GM04504 (cell line): ENCODE results near the gene CASTOR1.
A peak's percentile ranks its signal among the peaks of the same experiment; 100 is the strongest.

Source experiments
- DNase-seq: peaks from one replicate; pipeline ENCODE4 v3.0.0-alpha.2; 2012; ENCODE audit warnings: low read depth

The CASTOR1 gene

DNA sequence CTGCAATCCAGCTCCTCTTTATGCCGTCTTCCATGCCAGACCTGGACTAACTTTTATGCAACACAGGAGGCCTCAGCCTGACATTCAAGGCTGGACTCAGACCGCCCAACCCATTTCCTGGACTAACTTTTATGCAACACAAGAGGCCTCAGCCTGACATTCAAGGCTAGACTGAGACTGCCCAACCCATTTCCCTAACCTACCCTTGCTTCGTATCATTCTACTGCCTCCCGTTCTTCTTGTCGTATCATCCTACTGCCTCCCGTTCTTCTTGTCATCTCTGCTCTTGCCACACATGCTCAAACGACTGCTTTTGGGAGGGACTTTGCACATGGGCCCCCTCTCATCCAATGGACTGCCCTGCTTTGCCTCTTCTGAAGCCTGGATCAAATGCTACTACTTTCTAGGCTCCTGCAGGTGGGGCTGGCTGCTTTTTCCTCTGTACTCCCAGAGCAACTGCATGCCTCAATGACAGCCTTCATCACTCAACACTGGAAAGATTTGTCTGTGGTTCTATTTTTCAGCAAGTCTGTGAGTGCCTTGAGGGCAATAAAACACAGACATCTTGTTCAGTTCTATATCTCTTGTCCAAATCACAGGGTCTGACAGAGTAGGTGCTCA is 29.6 kb upstream of the CASTOR1 start:
- DNase-seq: no peak

DNA sequence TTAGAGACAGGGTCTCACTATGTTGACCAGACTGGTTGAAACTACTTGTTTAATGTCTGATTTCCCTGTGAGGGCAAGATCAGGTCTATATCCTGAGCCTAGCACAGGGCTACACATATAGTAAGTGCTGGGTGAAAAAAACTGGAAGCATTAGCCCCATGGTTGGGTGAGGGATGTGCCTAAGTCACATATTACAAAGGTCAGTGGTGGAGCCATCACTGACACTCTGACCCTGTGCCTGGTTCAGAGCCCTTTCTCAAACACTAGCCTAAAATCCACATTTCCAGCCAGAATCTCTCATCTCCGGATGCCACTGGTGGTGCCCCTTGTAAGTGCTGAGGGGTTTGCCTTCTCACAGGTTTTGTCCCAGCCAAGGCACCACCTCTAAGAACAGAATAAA is 28.5 kb upstream of the CASTOR1 start:
- no peak for DNase-seq

DNA sequence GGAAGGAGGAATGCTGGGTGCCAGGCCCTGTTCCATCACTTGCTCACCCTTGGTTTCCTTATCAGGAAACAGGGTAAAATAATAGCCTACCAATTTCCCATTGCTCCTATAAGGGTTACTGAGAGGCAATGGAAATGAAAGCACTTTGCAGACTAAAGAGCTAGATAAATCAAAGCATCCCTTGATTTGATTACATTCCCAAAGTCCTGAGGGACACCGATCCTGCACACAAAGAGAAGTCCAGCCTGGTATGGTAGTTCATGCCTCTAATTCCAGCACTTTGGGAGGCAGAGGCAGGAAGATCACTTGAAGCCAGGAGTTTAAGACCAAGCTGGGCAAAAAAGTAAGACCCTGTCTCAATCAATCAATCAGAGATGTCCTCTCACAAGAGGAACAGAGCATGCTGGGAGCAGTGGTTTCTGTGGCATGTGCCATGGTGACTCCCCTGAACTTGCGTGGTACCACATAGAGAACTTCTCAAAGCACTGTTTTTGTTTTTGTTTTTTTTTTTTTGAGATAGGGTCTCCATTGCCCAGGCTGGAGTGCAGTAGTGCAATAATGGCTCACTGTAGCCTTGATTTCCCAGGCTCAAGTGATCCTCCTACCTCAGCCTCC is 26.8 kb upstream of the CASTOR1 start:
- DNase-seq: no peak

DNA sequence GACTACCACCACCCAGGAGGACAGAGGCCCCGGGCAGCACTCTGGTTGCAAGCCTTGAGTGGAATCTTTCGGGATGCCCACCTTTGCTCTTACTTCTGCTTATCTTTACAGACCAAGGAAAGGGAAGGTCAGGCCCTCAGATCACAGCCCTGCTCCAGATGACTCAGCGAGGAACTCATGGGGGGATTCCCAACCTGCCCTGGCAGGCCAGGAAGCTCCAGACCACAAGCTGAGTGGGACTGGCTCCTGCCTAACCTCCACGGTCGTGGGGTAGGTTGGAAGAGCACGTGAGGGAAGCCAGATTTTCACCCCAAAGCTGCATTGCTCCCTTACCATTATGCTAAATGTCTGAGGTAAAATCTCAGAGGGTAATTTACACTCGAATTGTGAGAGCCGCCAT is 25.6 kb upstream of the CASTOR1 start:
- DNase-seq: no peak

DNA sequence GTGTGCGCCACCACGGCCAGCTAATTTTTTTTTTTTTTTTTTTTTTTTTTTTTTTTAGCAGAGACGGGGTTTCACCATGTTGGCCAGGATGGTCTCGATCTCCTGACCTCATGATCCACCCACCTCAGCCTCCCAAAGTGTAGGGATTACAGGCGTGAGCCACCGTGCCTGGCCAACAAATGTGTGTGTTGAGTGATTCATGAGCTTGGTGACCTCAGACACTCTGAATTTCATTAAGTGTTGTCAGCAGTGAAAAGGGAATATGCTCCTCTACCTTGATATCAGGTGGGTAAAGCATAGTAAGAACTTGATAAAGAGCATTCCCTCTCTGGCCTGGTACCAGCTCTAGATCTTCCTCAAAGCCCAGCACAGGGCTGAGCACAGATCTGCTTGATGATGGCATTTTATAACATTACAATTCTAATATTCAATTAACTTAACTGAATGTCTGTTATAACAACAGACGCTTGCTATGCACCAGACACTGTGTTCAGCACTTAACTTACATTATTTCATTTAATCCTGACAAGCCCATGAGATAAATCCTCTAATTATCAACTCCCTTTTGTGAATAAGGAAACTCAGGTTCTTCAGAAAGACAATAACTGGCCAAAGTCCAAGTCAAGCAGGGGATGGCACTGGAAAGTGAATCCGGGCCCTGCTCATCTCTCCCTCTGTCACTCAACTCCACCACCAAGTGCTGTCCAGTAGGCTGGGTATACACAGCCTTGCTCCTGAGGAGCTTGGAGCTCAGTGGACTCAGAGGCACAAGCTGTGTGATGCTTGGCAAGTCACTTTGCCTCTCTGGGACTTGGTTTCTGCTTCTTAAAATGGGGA is 24.4 kb upstream of the CASTOR1 start:
- DNase-seq: no peak

DNA sequence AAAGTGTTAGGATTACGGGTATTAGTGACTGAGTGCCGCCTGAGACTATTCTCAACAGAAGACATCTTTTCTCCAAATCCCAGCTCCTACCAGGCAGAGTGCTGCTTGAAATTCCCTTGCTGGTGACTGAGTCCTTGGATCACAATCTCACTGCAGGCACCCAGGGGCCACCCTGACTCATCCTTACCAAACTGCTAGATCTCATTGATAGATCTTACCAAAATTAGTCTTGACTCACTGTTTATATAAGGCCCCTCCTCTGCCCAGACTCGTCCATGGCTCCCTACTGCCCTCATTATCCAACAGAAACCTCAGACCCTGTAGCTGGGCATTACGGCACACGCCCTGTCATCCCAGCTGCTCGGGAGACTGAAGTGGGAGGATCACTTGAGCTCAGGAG is 22.7 kb upstream of the CASTOR1 start:
- DNase-seq: no peak

DNA sequence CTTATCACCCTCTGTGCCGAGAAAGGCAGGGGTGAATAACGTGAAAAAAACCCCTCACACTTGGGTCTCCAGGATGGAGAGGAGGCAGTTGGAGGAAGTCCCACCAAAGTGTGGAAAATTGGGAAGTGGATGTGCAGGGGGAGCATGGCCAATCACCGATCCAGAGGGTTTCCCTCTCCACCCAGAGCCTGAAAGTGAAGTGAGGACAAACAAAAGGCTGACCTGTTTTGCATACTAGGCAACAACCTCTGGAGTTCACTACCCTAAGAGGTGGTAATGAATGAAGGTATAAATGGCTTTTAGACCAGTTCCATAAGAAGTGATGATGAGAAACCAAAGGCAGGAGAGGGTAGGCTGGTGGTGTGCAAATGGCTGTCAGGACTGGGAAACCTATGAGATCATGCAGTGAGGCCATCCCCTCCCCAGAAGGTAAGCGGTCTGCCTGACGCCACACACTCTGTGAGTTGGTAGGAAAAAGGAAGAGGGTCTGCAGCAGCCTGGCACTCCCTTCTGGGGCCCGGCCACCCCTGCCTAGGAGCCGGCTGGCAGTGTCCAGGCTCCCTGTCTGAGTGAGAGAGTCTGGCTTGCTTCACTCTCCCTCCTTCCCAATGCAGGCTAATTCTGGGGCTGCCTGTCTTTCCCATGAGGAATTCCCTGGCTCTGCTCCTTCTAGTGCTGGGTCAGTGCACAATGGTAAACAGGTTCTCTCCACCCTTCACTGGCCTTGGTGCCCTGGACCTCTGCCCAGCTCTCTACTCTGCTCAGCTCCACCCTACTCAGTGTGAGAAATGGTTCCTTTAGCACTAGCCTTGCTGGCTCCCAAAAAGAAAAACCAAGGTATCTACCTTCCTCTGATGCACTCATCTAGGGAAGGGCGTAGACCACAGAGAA is 21.8 kb upstream of the CASTOR1 start:
- peak; percentile 70 for DNase-seq

DNA sequence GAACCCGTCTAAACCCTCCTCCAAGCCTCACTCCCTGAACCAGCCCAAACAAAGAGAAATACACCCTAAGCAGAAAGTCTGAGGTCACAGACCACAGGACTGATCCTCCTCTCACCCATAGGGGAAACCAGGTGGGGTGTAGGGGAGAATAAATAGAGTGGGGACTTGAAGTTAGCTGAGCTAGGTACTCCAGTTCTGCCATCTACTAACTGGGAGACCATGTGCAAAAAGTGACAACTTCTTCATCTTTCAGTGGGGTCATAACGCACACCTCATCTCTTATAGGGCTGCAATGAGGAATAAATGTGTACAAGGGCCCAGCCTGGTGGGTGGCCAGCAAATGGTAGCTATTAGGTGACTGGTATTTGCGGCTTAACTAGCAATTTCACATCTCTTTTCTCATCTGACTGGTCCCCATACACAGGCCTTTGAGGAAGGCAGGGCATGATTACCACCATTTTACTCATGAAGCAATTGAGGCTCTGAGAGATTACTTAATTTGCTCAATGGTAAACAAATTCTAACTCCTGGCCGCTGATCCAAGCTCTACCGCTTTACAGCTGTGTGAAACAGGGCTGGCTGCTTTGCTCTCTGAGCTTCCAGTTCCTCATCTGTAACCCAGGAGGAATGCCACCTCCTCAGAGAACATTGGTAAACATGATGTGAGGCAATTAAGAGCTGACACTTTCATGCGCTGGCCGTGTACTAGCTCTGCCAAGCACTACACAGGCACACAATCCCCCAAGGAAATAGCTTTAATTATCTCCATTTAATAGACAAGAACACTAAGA is 20.8 kb upstream of the CASTOR1 start:
- peak; percentile 67 for DNase-seq

DNA sequence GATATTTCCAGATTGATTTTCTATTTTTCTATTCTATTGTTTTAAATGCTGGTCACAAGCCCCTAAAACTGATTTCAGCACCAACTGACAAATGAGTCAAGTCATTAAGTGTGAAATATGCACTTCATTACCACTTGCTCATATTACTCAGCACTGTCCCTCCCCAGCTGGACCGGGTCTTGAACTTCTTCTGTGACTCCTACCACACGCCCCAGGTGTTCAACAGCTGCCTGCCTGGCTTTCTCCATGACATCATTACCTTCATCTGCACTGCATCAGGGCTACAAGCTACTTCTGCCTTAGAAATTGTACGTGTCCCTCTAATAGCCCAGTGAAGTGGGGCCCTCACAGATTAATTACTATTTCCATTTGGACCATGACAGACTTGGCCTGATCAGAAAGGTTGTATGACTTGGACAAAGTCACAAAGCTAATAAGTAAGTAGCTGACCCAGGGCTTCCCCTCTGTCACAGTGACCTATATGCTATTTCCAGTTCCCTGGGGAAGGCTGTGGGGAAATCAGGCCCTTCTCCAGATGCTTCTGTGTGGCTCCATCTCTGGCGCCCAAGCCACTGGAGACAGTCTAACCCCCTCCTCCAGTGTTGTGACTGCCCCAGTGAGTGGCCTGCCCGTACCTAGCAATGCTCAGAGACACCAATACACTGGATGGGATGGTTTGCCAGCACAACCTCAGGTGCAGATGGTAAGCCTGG is 19.4 kb upstream of the CASTOR1 start:
- no peak for DNase-seq

DNA sequence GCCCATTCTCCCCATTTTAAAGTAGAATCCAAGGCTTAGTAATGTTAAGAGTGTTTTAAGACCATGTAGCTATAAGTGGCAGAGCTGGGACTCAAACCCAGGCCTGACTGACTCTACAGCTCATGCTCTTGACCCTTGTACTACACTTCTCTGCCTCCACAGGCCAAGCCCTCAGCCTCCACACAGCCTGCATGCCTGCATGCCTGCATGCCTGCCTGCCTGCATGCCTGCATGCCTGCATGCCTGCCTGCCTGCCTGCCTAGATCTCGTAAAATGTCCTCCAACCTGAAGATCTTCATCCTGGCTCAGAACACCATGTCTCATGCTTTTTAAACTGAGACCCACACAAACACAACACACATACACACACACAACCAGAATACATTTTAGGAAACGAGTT is 18.8 kb upstream of the CASTOR1 start:
- no peak for DNase-seq

DNA sequence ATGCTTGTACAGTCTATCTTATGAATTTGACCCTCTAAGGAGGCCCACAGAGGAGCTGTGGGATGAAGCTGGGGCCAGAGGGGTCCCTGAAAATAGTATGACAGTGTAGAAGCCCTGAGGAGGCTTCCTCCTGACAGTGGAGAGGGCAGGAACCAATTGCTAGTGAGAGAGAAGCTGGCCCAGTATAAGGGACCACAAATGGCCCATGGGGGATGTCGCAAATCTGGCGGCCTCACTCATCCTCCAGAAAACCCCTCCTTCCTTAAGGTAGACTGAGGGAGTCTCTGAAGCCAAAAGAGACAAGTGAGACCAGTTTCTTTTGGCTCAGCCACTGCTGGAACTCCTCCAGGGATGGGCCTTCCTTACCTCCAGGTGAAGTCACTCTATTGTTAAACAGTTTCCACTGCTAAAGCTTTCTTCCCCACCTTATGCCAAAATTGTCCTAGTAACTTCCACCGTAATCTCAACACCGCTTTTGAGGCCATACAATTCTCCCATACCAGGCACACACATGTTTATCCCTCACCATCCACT is 17.8 kb upstream of the CASTOR1 start:
- no peak for DNase-seq

DNA sequence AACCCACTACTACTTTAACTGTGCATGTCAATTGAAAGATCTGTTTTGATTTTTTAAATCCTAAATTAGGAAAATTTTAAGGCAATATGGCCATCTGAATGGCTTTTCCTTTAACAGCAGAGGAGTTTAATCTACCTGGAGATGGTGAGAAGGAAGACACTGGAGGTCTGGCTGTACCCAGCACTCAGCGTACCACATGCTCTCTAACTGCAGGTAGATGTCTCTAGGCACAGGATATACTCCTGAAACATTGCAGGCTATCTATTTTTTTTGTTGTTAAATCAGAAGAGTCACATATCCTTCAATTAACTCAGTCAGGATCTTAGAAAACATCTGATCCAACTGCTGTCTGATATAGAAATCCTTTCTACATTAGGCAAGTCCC is 17.3 kb upstream of the CASTOR1 start:
- DNase-seq: no peak

DNA sequence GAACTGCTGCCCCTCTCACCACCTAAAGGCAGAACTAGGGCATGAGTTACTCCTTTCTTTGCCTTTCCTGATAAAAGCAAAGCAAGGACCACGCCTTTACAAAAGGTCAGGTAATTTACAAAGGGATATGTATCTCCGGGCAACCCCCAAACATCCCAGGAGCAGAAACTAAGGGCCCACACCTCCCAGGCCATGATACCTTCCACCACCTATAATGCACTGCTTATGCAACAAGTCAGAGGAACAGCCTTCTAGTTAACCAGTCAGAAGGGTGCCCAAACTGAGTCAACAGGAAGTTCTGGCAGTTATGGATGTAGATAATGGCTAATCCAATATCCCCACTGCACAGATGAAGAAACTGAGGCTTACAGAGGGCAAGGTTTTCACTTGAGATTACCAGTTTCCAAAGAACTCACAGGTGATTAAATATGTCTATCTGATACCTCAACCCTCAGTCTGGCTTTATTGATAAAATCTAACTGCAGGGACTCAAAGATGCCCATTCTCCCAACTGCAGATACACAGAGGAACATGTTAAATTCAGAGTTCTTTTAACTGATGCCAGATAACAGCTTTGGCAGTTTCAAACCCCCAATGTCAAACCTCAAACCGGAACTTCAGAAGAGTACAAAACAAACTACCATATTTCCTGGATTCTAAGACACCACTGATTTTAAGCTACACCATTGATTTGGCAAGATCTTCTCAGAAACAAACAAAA is 16.8 kb upstream of the CASTOR1 start:
- no peak for DNase-seq

DNA sequence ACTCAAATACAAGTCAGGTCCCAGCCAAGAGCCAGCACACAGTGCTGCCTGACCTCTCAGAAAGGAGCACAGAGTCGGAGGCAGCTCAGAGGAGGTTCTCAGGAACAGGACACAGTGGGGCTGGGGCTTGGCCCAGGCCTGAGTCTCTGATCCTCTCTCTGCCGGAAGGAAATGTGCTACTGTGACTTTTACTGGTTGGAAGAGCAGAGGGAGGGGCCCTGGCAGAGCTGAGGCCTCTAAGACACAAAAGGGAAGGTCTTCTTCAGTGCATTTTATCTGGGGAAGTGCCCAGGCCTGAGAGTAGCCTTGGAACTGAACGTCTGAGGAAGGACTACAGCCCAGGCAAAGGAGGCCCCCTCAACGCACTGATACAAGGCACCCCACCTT is 16.2 kb upstream of the CASTOR1 start:
- DNase-seq: no peak

DNA sequence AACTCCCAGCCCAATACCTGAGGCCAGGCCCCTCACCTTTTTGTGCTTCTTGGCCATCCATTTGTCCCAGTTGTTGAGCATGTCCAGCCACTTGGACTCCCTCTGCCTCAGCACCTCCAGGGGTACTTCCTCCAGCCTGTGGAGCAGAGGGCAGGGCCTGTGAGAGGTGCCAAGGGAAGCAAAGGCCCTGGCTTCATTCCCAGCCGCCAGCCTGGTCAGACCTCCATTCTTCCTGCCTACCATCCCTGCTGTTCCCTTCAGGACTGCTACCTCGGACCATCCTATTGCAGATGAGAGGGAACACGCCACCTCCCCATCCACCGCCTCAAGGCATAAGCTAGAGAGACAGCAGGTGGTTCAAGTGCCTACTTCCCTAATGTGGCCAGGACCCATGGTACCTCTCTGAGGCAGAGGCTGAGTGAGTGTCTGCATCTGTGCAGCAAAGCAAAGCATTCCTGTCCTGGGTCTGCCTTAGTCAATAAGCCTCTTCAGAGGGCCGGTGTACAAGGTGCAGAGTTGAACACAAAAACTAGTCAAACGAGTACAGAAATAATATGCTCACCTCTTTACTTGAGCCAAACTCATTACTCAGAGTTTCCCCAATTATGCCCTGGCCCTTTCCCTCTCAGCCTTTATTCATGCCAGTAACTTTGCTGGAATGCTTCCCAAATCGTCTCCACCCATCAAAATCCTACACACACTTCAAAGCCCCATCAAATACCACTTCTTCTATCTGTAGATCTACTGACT is 15.4 kb upstream of the CASTOR1 start:
- DNase-seq: no peak

DNA sequence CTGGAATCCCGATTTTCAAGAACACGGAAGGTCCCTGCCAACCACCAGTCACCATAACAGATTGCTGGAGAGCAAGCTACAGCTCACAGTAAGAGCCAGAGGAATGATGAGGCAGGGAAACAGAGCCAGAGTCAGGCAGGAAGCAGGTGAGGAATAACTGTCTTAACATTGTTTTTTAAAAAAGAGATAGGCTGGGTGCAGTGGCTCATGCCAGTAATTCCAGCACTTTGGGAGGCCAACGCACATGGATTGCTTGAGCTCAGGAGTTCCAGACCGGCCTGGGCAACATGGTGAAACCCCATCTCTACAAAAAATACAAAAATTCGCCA is 13.5 kb upstream of the CASTOR1 start:
- DNase-seq: no peak

DNA sequence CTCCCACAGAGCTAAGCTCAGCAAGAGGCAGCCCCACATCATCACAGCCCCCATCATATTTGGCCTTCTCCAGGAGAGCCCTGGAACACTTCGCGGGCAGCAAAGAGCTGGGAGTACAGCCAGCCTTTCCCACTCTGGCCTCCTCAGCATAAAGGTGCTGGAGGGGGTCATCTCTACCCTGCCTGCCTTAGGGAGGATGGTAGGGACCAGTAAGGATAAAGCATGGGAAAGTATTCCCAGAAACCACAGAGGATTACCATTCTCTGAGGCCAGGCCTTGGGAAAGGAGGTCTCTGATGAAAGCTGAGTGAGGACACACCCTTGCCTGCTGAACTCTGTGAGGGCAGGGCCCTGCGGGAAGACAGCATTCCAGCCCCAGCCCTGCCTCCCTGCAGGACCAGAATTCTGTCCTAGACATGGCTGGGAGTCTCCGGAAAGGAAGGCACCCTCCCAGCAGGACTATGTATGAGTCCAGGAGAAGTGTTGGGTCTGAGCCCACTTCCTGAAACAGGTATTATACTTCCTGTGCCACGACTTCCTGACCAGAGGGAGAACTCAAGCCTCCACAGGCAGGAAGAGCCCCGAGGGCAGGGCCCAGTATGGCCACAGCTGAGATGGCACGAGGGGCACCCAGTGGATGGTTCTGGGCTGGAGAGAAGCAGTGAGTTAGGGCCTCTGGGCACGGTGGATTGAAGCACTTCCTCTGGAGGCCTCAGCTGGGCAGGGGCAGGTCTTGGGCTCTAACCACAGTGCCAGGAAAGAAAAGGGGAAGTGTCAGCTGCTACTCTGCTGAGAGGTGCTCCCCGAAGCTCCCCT is 12.9 kb upstream of the CASTOR1 start:
- DNase-seq: no peak

DNA sequence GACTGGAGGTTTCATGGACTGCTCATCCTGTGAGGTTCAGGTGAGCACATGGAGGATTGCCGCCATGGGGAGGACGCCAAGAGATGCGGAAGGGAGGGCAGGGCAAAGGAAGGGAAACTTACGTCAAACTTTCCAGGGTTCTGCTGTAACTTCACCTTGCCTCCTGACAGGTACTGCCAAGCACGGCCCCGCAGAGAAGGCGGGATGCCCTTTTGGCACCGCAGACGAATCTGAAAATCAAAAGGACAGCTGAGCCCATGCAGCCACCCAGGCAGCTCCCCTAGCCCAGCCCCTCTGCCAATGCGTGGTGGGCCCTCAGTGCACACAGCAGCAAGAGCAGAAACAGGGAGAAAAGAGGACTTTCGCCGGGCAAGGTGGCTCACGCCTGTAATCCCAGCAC is 10.0 kb upstream of the CASTOR1 start:
- DNase-seq: no peak
